Subcutaneous abdominal adipose tissue (tissue), 5 donors: Measurements from ENCODE around the gene PKHD1.

Experiments used
- H3K27ac ChIP-seq: one replicate; pipeline ENCODE4 v1.7.0; 2013; ENCODE audit warnings: low read depth, mild to moderate bottlenecking, inconsistent platforms, low read length, moderate library complexity
- H3K27me3 ChIP-seq, 5 donors: one replicate each; pipeline ENCODE4 v1.7.0; 2013; ENCODE audit warnings: low read length in 5 of 5, inconsistent platforms in 1 of 5; ENCODE audit not compliant: control insufficient read depth in 5 of 5, insufficient read depth in 4 of 5
- H3K36me3 ChIP-seq, 5 donors: one replicate each; pipeline ENCODE4 v1.7.0; 2013; ENCODE audit warnings: low read length in 5 of 5; ENCODE audit not compliant: control insufficient read depth in 5 of 5, insufficient read depth in 5 of 5
- H3K4me1 ChIP-seq, 5 donors: one replicate each; pipeline ENCODE4 v1.7.0; 2013; ENCODE audit warnings: low read length in 5 of 5, mild to moderate bottlenecking in 3 of 5, moderate library complexity in 1 of 5; ENCODE audit not compliant: control insufficient read depth in 5 of 5, insufficient read depth in 5 of 5
- H3K4me3 ChIP-seq, 5 donors: one replicate each; pipeline ENCODE4 v1.7.0; 2013; ENCODE audit warnings: low read length in 5 of 5, low read depth in 1 of 5
- H3K9ac ChIP-seq, 5 donors: one replicate each; pipeline ENCODE4 v1.7.0; 2013; ENCODE audit warnings: low read length in 5 of 5, mild to moderate bottlenecking in 4 of 5, moderate library complexity in 3 of 5
- H3K9me3 ChIP-seq, 5 donors: one replicate each; pipeline ENCODE4 v1.7.0; 2013; ENCODE audit warnings: low read length in 5 of 5; ENCODE audit not compliant: control insufficient read depth in 5 of 5
- donor health status: healthy.
- donor health status: healthy.
- donor health status: healthy.
- donor health status: healthy.
- donor health status: healthy.

Gene PKHD1

DNA sequence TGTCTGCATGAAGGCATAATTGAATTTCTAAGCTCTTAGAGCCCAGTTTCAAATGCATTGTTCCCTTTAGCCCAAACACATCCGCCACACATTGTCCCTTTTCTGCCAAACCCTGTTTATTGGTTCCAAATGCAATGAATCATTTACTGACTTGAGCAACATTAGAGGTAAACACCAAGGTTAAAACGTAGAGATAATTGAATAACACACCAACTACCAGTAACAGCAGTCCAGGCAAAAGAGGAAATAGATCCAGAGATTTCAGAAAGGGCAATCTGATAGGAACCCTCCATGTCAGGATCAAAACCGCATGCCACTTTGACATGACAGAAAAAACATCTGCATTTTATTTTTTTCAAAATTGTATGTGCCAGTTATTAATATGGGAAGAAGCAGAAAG lies 114.8 kb downstream of the PKHD1 start:
- H3K36me3 ChIP-seq, result no peaks in the 10 kb centered on the region
- no peak overlapping the region for H3K9ac ChIP-seq
- no peaks in the 10 kb centered on the region for H3K27me3 ChIP-seq
- no peak overlapping the region for H3K4me3 ChIP-seq
- H3K9me3 ChIP-seq, result peaks cover 0 to 3% (median 0%) of the 10 kb centered on the region in 5 donors
- H3K27ac ChIP-seq, result no peak overlapping the region
- H3K4me1 ChIP-seq, result peaks cover 0 to 2% (median 0%) of the 10 kb centered on the region in 5 donors

DNA sequence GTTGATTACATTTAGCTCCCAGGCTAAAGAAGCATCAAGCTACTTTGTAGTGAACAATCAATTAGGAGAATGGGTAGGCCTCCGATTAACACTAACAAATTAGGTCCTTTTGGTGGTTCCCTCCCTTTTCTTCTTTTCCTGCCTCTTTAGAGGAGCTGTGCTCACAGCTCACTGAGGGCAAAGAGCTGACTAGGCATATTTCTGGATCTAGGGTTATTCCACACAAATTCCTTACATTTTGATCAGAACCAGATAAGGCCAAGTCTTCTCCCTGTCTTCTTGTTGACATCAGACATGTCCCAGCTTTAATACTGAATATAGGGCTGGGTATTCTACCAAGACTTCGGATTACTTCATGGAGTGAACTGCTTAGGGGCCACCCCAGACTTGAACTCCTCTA lies 119.1 kb downstream of the PKHD1 start:
- Histone ChIP-seq H3K9me3 (peaks cover 0 to 3% (median 0%) of the 10 kb centered on the region in 5 donors), H3K27ac (no peak overlapping the region), H3K4me3 (no peak overlapping the region), H3K36me3 (no peaks in the 10 kb centered on the region), H3K9ac (no peak overlapping the region), H3K27me3 (no peaks in the 10 kb centered on the region), H3K4me1 (no peaks in the 10 kb centered on the region)

DNA sequence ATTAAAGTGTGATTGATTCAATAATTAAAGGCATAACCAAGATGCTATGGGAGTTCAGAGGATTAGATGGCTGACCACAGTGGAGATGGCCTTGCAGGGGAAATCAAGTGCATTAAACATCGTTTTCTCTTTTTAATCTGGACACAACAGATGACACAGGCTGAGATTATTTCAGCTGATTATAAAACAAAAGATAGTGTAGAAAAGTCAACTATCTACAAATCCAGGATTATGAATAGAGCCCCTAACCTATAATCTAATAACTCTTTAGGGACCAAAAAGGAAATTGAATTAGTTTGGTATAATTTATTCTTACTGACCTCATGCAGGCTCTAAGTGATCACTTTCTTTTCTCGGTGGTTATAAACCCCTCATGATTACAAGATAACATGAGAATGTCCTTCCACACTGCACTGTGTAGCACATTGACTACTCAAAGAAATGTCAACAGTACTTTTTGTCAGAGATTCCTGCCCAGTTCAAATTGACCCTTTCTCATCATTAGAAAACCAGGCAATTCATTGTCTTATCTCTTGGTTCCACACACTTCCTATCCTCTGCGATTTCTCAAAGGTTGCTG lies 122.1 kb downstream of the PKHD1 start:
- H3K9me3 ChIP-seq, result no peaks in the 10 kb centered on the region
- no peak overlapping the region for H3K9ac ChIP-seq
- no peak overlapping the region for H3K4me3 ChIP-seq
- H3K27me3 ChIP-seq, result no peaks in the 10 kb centered on the region
- H3K27ac ChIP-seq, result no peak overlapping the region
- H3K36me3 ChIP-seq, result no peaks in the 10 kb centered on the region
- no peaks in the 10 kb centered on the region for H3K4me1 ChIP-seq

DNA sequence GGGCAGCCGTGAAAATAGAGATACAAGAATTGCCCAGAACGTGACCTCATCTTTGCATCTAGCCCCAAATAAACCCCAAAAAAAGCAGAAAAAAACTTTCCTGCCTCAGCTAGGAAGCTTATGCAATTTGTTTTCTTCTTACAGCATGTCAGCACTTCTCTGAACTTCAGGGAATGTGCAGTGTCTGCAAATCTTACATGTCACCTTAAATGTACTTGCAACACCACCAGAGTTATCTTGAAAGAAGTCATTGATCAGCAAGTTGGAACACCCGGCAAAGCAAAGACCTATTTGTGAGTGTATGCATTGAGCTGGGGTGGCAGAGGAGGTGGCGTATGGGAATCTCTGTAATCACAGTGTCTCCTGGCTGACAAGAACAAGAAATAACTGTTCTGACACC lies 123.4 kb downstream of the PKHD1 start:
- Histone ChIP-seq H3K27ac (no peak overlapping the region), H3K36me3 (no peaks in the 10 kb centered on the region), H3K4me1 (no peaks in the 10 kb centered on the region), H3K4me3 (no peak overlapping the region), H3K27me3 (no peaks in the 10 kb centered on the region), H3K9ac (no peak overlapping the region), H3K9me3 (no peaks in the 10 kb centered on the region)

DNA sequence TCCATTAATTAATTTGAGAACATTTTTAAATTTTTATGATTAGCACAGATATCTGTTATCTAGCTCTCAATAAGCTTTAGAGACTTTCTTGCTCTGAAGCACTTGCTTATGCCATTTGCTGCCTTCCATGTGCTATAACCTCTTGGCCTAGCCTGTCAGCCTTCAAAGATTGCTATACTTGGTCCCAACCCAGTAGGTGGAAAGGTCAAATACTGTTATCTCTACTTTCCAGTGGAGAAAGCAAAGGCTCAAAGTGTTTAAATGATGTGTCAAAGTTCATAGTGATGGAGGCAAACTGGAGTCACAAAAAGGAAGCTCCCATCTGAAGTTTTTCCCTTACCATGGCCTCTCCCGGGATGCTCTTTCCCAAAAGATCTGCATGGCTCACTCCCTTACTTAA lies 125.1 kb downstream of the PKHD1 start:
- no peaks in the 10 kb centered on the region for H3K4me1 ChIP-seq
- no peaks in the 10 kb centered on the region for H3K27me3 ChIP-seq
- no peak overlapping the region for H3K9ac ChIP-seq
- H3K36me3 ChIP-seq, result no peaks in the 10 kb centered on the region
- H3K27ac ChIP-seq, result no peak overlapping the region
- H3K4me3 ChIP-seq, result no peak overlapping the region
- H3K9me3 ChIP-seq, result no peaks in the 10 kb centered on the region

DNA sequence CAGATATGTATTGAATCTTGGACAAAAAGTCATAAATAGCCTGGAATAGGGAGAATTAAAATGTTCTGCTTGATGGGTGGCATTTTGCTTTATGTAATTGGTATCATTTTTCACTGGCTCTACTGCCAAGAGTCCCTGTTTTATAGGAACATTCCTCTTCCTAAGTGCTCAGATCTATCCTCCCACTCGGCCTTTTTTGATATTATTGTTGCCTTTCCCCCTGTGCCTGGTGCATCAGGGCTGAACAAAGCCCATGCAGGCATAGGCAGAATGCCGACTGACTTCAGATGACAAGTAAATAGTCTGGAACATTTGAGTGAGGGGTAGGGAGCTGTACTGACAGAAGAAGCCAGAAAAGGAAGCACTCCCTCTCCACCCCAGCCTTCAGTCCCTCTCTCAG lies 127.0 kb downstream of the PKHD1 start:
- H3K4me3 ChIP-seq, result no peak overlapping the region
- H3K4me1 ChIP-seq, result no peaks in the 10 kb centered on the region
- H3K9ac ChIP-seq, result no peak overlapping the region
- H3K27me3 ChIP-seq, result no peaks in the 10 kb centered on the region
- no peaks in the 10 kb centered on the region for H3K36me3 ChIP-seq
- H3K9me3 ChIP-seq, result no peaks in the 10 kb centered on the region
- no peak overlapping the region for H3K27ac ChIP-seq

DNA sequence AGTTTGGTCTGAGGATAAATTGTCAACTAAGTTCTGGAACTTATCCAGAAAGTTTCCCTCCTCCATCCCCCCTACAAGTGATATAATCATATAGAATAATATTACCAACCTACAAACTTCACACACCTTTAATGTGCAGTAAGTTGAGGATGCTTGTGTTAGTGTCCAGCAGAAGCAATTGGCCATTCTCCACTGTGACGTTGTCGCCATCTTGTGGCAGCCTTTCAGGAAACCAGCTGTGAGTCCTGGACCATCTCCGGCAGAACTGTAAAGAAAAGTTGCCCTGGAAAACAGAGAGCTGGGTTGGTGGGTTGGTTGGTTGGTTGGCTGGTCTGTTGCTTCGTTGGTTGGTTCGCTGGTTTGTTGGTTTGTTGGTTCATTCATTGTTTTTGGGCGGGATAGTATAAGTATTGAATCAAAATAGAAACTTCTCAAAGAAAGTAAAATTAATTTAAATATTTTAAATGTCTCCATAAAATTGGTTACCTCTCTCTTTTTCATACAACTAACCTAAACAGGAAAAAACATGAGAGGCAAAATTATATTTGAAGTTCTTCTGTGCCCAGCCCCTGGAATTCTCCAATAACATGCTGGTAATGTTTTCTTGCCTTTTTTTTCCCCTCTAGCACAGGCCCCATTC lies 127.5 kb downstream of the PKHD1 start:
- H3K9ac ChIP-seq, result no peak overlapping the region
- H3K9me3 ChIP-seq, result no peaks in the 10 kb centered on the region
- no peaks in the 10 kb centered on the region for H3K36me3 ChIP-seq
- no peak overlapping the region for H3K27ac ChIP-seq
- H3K27me3 ChIP-seq, result no peaks in the 10 kb centered on the region
- no peak overlapping the region for H3K4me3 ChIP-seq
- H3K4me1 ChIP-seq, result no peaks in the 10 kb centered on the region

DNA sequence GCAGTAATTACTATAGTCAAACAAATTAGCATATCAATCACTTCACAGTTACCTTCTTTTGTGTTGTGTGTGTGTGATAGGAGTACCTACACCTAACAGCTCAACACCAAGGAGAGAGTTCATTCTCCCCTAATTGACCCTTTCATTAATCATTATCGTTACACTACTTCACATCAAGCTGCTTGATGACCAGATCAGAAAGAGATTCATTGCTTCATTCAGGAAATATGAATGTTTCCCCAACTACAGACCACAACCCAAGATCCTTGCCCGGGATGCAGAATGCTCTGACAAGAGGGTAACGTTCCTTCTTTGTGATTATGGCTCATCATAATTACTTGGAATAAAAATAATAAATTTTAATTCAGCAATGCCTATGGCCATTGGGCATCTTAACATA lies 132.7 kb downstream of the PKHD1 start:
- no peaks in the 10 kb centered on the region for H3K4me1 ChIP-seq
- no peaks in the 10 kb centered on the region for H3K9me3 ChIP-seq
- H3K27me3 ChIP-seq, result no peaks in the 10 kb centered on the region
- no peak overlapping the region for H3K4me3 ChIP-seq
- H3K36me3 ChIP-seq, result no peaks in the 10 kb centered on the region
- no peak overlapping the region for H3K27ac ChIP-seq
- no peak overlapping the region for H3K9ac ChIP-seq

DNA sequence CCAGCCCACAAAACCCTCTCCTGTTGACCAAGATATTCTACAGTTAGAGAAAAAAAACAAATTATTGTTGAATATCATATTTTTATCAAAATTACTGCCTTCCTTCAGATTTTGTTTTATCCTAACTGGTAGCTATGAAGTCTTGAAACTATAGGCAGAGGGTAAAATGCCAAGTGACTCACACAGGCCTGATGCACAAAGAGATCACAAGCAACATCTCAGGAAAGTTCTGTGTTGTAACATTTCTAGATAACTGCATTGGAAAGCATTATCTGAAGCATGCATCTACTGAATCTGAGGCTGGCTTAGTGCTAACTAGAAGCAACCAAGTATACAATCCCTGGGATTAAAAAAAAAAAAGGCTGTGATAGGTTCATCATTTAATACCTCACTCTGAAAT lies 134.2 kb downstream of the PKHD1 start:
- Histone ChIP-seq H3K27me3 (peaks cover 0 to 2% (median 0%) of the 10 kb centered on the region in 5 donors), H3K9ac (no peak overlapping the region), H3K9me3 (no peaks in the 10 kb centered on the region), H3K4me1 (no peaks in the 10 kb centered on the region), H3K4me3 (no peak overlapping the region), H3K36me3 (no peaks in the 10 kb centered on the region), H3K27ac (no peak overlapping the region)

DNA sequence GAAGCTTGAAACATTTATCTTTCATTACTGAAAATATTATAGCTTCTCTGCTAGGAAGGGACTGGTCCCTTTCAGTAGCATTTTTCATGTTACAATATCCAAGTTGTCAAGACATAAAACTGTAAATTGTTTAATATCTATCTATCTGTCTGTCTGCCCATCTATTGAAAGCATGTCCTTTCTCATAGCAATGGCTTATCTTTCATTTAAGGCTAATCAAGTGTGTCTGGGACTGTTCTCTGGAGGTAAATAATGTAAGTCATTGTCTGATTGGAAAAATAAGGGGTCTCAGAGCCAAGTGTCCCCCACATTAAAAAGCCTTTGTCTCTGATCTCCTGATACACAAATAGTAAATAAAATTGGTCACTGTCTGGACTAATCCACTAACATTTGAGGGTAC lies 135.5 kb downstream of the PKHD1 start:
- Histone ChIP-seq H3K27ac (no peak overlapping the region), H3K9me3 (no peaks in the 10 kb centered on the region), H3K36me3 (no peaks in the 10 kb centered on the region), H3K27me3 (peaks cover 0 to 5% (median 0%) of the 10 kb centered on the region in 5 donors), H3K4me1 (no peaks in the 10 kb centered on the region), H3K4me3 (no peak overlapping the region), H3K9ac (no peak overlapping the region)
